HG02870 (cell line): Measurements from ENCODE around the gene E2F2.
"Not testable (repeated sequence)": the region's sequence is repeated elsewhere in the genome, so short reads cannot be mapped to it uniquely, and the experiment has no call there.

Source experiments
- ATAC-seq: cut with Tn5 transposase; IDR thresholded peaks from one replicate; pipeline ENCODE4 v1.9.1; 2021; ENCODE audit warnings: mild to moderate bottlenecking, moderate library complexity; ENCODE audit not compliant: unreplicated experiment

E2F2 gene

GRCh38 chr1:23525558-23526250, 5.3 kb downstream of the E2F2 start:
- ATAC-seq, result no peak

GRCh38 chr1:23524716-23525401, 6.2 kb downstream of the E2F2 start:
- no peak for ATAC-seq

GRCh38 chr1:23524163-23524562, 6.9 kb downstream of the E2F2 start:
- no peak for ATAC-seq

- ATAC-seq, result no peak
These were observed 8.6 kb downstream of the E2F2 start for GRCh38 chr1:23522244-23522982.

- ATAC-seq, result no peak
These were observed 9.4 kb downstream of the E2F2 start for GRCh38 chr1:23521588-23521987.

- no peak for ATAC-seq
These were observed 13.5 kb downstream of the E2F2 start for GRCh38 chr1:23517581-23517980.

- no peak for ATAC-seq
These were observed 15.1 kb downstream of the E2F2 start for GRCh38 chr1:23515905-23516304.

- ATAC-seq, result no peak
These were observed 16.8 kb downstream of the E2F2 start for GRCh38 chr1:23514111-23514679.

GRCh38 chr1:23509896-23510295, 21.1 kb downstream of the E2F2 start:
- ATAC-seq, result no peak

GRCh38 chr1:23506376-23507107, 24.5 kb downstream of the E2F2 start:
- ATAC-seq, result no peak

GRCh38 chr1:23505851-23506250, 25.2 kb downstream of the E2F2 start:
- no peak for ATAC-seq

- ATAC-seq, result not testable (repeated sequence)
These were observed 26.9 kb downstream of the E2F2 start for GRCh38 chr1:23504156-23504555.

GRCh38 chr1:23502951-23503350, 28.1 kb downstream of the E2F2 start:
- ATAC-seq, result no peak

- ATAC-seq, result no peak
These were observed 30.6 kb downstream of the E2F2 start for GRCh38 chr1:23500466-23500865.

GRCh38 chr1:23497777-23498439, 33.1 kb downstream of the E2F2 start:
- ATAC-seq, result no peak

- no peak for ATAC-seq
These were observed 34.4 kb downstream of the E2F2 start for GRCh38 chr1:23496490-23497181.

- not testable (repeated sequence) for ATAC-seq
These were observed 36.2 kb downstream of the E2F2 start for GRCh38 chr1:23494836-23495235.

- ATAC-seq, result not testable (repeated sequence)
These were observed 38.3 kb downstream of the E2F2 start for GRCh38 chr1:23492776-23493175.

- ATAC-seq, result no peak
These were observed 38.8 kb downstream of the E2F2 start for GRCh38 chr1:23492132-23492720.
